GM10266 (cell line): ENCODE data around the gene GRHL3.

Experiments
- DNase-seq: peaks from one replicate; pipeline ENCODE4 v3.0.0; 2012; ENCODE audit errors: extremely low spot score
- CTCF ChIP-seq: IDR thresholded peaks from 2 replicates; pipeline ENCODE4 v1.5.1; 2012; ENCODE audit warnings: mild to moderate bottlenecking, low read depth; ENCODE audit not compliant: control insufficient read depth, insufficient read depth; ENCODE audit errors: missing control alignments

The GRHL3 gene

GRCh38 chr1:24293392-24294227 lies 25.5 kb upstream of the GRHL3 start:
- TF ChIP-seq CTCF, result no peak
- no peak for DNase-seq

- no peak for TF ChIP-seq CTCF
- DNase-seq, result no peak
These were observed 24.9 kb upstream of the GRHL3 start for GRCh38 chr1:24294228-24294672.

GRCh38 chr1:24294716-24295371 lies 24.3 kb upstream of the GRHL3 start:
- DNase-seq, result no peak
- TF ChIP-seq CTCF, result no peak

- DNase-seq, result no peak
These were observed 23.6 kb upstream of the GRHL3 start for GRCh38 chr1:24295535-24295934.

GRCh38 chr1:24297187-24297851 lies 21.8 kb upstream of the GRHL3 start:
- no peak for DNase-seq
- TF ChIP-seq CTCF, result no peak

More at GRCh38 chr1:24295535-24295934, 23.6 kb upstream of the GRHL3 start:
- TF ChIP-seq CTCF, result no peak

- DNase-seq, result no peak
- no peak for TF ChIP-seq CTCF
These were observed 21.3 kb upstream of the GRHL3 start for GRCh38 chr1:24297852-24298232.

- TF ChIP-seq CTCF, result no peak
These were observed 20.6 kb upstream of the GRHL3 start for GRCh38 chr1:24298606-24299005.

More at GRCh38 chr1:24298606-24299005, 20.6 kb upstream of the GRHL3 start:
- no peak for DNase-seq
